H1 (cell line): ENCODE results near the gene SIGLEC15. TPM values are rescaled to one million over a fixed set of nuclear protein-coding genes. Genes with fewer than 3 reads are reported as not detected.

Experiments used
- CTCF ChIA-PET: fragments of 300-600 bp; sonication (Branson Sonifier 250); formaldehyde crosslinking; loops from one replicate; lab custom pipeline; 2021; ENCODE audit not compliant: partially characterized antibody; lab: Charles Lee
- POLR2A ChIA-PET: fragments of 300-600 bp; sonication (Branson Sonifier 250); formaldehyde crosslinking; loops from one replicate; lab custom pipeline; 2021; ENCODE audit warnings: inconsistent platforms; ENCODE audit not compliant: partially characterized antibody; lab: Charles Lee
- DNase-seq, 2 experiments: peaks; one replicate each; pipeline versions ENCODE4 v3.0.0 to v3.0.0-alpha.2; 2010 to 2022; ENCODE audit warnings: low spot score in 2 of 2, low read depth in 1 of 2, mixed read lengths in 1 of 2
- FAIRE-seq: peaks from 2 replicates; lab custom pipeline; 2011; peaks lifted over from hg19 to GRCh38; lab: Jason Lieb, UNC
- H2AFZ ChIP-seq: 2 replicates; pipeline ENCODE4 v1.8.1; 2012; ENCODE audit warnings: low read length, inconsistent platforms
- H2AK5ac ChIP-seq: 2 replicates; pipeline ENCODE4 v1.6.1; 2013; ENCODE audit warnings: low read depth, low read length
- H2BK120ac ChIP-seq: replicated peaks from 2 replicates; pipeline ENCODE3; 2013; ENCODE audit warnings: low read depth, low read length, inconsistent platforms
- H2BK12ac ChIP-seq: 2 replicates; pipeline ENCODE4 v1.6.1; 2013; ENCODE audit warnings: low read depth, low read length
- H2BK15ac ChIP-seq: 2 replicates; pipeline ENCODE4 v1.6.1; 2013; ENCODE audit warnings: low read length
- H2BK20ac ChIP-seq: 2 replicates; pipeline ENCODE4 v1.6.1; 2013; ENCODE audit warnings: low read length
- H2BK5ac ChIP-seq: 2 replicates; pipeline ENCODE4 v1.6.1; 2013; ENCODE audit warnings: low read depth, low read length
- H3K14ac ChIP-seq: 2 replicates; pipeline ENCODE4 v1.6.1; 2013; ENCODE audit warnings: inconsistent platforms; ENCODE audit not compliant: insufficient read length
- H3K18ac ChIP-seq: 2 replicates; pipeline ENCODE4 v1.6.1; 2013; ENCODE audit warnings: low read length; ENCODE audit errors: extremely low read depth
- H3K23ac ChIP-seq: 2 replicates; pipeline ENCODE4 v1.6.1; 2013; ENCODE audit warnings: inconsistent platforms; ENCODE audit not compliant: insufficient read length
- H3K23me2 ChIP-seq: 2 replicates; pipeline ENCODE4 v1.6.1; 2013; ENCODE audit warnings: low read depth, low read length
- H3K27ac ChIP-seq: 2 replicates; pipeline ENCODE4 v1.6.1; 2011; ENCODE audit warnings: low read depth, low read length, inconsistent platforms
- H3K27me3 ChIP-seq, 4 experiments: replicated peaks in 1 of 4; 1 replicate in 1 of 4; 2 replicates in 3 of 4; pipeline versions ENCODE4 v1.6.1 to v1.8.1; 2011 to 2013; ENCODE audit warnings: low read length in 3 of 4, mild to moderate bottlenecking in 3 of 4, inconsistent platforms in 2 of 4, mixed read lengths in 2 of 4, moderate library complexity in 1 of 4; ENCODE audit not compliant: control insufficient read depth in 3 of 4, insufficient read depth in 3 of 4; ENCODE audit errors: extremely low read depth in 1 of 4
- H3K36me3 ChIP-seq, 4 experiments: 2 replicates each; pipeline versions ENCODE4 v1.6.1 to v1.8.1; 2011 to 2013; ENCODE audit warnings: mild to moderate bottlenecking in 4 of 4, low read length in 3 of 4, moderate library complexity in 2 of 4, control low read depth in 1 of 4, inconsistent platforms in 1 of 4; ENCODE audit not compliant: insufficient read depth in 4 of 4, control insufficient read depth in 2 of 4
- H3K4ac ChIP-seq: replicated peaks from 2 replicates; pipeline ENCODE3; 2013; ENCODE audit warnings: low read length, low read depth, mixed read lengths, inconsistent platforms; ENCODE audit not compliant: insufficient read length
- H3K4me1 ChIP-seq, 4 experiments: replicated peaks in 1 of 4; 1 replicate in 1 of 4; 2 replicates in 3 of 4; pipeline versions ENCODE4 v1.6.1 to v1.8.1; 2011 to 2013; ENCODE audit warnings: low read length in 3 of 4, inconsistent platforms in 2 of 4, mixed read lengths in 1 of 4; ENCODE audit not compliant: insufficient read depth in 4 of 4, control insufficient read depth in 3 of 4
- H3K4me2 ChIP-seq, 2 experiments: 2 replicates each; pipeline versions ENCODE4 v1.6.1 to v1.8.1; 2011 to 2013; ENCODE audit warnings: low read depth in 2 of 2, low read length in 2 of 2, control low read depth in 1 of 2, inconsistent platforms in 1 of 2, mild to moderate bottlenecking in 1 of 2; ENCODE audit not compliant: insufficient read depth in 1 of 2
- H3K4me3 ChIP-seq, 4 experiments: fragments of 200-600, 300-600 bp in 1 of 4; sonication (generic), shearing (Covaris generic), sonication (Bioruptor Twin) in 1 of 4; 2 replicates each; pipeline versions ENCODE4 v1.5.1 to v1.8.1; 2011 to 2016; ENCODE audit warnings: low read length in 4 of 4, low read depth in 3 of 4, control low read depth in 2 of 4, inconsistent platforms in 2 of 4, mild to moderate bottlenecking in 2 of 4, mixed read lengths in 1 of 4, moderate library complexity in 1 of 4; ENCODE audit not compliant: insufficient read depth in 2 of 4; ENCODE audit errors: extremely low read depth in 1 of 4
- H3K56ac ChIP-seq: replicated peaks from 2 replicates; pipeline ENCODE3; 2013; ENCODE audit warnings: low read depth, mild to moderate bottlenecking, mixed read lengths, low read length, inconsistent platforms; ENCODE audit not compliant: insufficient read length
- H3K79me1 ChIP-seq: 2 replicates; pipeline ENCODE4 v1.6.1; 2013; ENCODE audit warnings: low read depth, low read length, control low read depth
- H3K79me2 ChIP-seq, 2 experiments: 2 replicates each; pipeline versions ENCODE4 v1.6.1 to v1.8.1; 2012 to 2013; ENCODE audit warnings: low read length in 2 of 2, mild to moderate bottlenecking in 2 of 2, inconsistent platforms in 1 of 2; ENCODE audit not compliant: insufficient read depth in 2 of 2, control insufficient read depth in 1 of 2
- H3K9ac ChIP-seq, 4 experiments: replicated peaks in 1 of 4; 1 replicate in 1 of 4; 2 replicates in 3 of 4; pipeline versions ENCODE4 v1.6.1 to v1.8.1; 2011 to 2013; ENCODE audit warnings: low read depth in 3 of 4, low read length in 3 of 4, control low read depth in 2 of 4, mild to moderate bottlenecking in 2 of 4, moderate library complexity in 2 of 4, inconsistent platforms in 1 of 4; ENCODE audit errors: extremely low read depth in 1 of 4
- H3K9me3 ChIP-seq, 2 experiments: 2 replicates each; pipeline versions ENCODE4 v1.6.1 to v1.8.1; 2012 to 2013; ENCODE audit warnings: mild to moderate bottlenecking in 2 of 2, moderate library complexity in 2 of 2, control low read depth in 1 of 2, inconsistent platforms in 1 of 2, low read depth in 1 of 2, low read length in 1 of 2, mixed read lengths in 1 of 2; ENCODE audit not compliant: insufficient read depth in 2 of 2
- H4K20me1 ChIP-seq, 2 experiments: replicated peaks in 1 of 2; 2 replicates each; pipeline versions ENCODE3 to v1.8.1; 2011 to 2013; ENCODE audit warnings: inconsistent platforms in 2 of 2, low read length in 2 of 2, mild to moderate bottlenecking in 1 of 2; ENCODE audit not compliant: insufficient read depth in 2 of 2, control insufficient read depth in 1 of 2
- H4K5ac ChIP-seq: 2 replicates; pipeline ENCODE4 v1.6.1; 2013; ENCODE audit warnings: low read length, low read depth, mixed read lengths, inconsistent platforms; ENCODE audit not compliant: insufficient read length
- H4K8ac ChIP-seq: 2 replicates; pipeline ENCODE4 v1.8.0; 2013; ENCODE audit warnings: mild to moderate bottlenecking, moderate library complexity, low read length, inconsistent platforms; ENCODE audit not compliant: insufficient read depth; ENCODE audit errors: extremely low read depth
- H4K91ac ChIP-seq: replicated peaks from 2 replicates; pipeline ENCODE3; 2013; ENCODE audit warnings: low read length, mixed read lengths, inconsistent platforms; ENCODE audit not compliant: insufficient read length
- CBX5 ChIP-seq: fragments of 300-800, 300-1000 bp; sonication (generic); IDR thresholded peaks from 2 replicates; pipeline ENCODE4 v1.7.1; 2016; ENCODE audit warnings: antibody characterized with exemption, low read length, low read depth
- CEBPB ChIP-seq: IDR thresholded peaks from 2 replicates; pipeline ENCODE4 v1.6.1; 2012; ENCODE audit warnings: low read depth, low read length
- CHD1 ChIP-seq: IDR thresholded peaks from 2 replicates; pipeline ENCODE4 v1.6.1; 2012; ENCODE audit warnings: low read depth, low read length, improper control_type of control experiment
- GTF2F1 ChIP-seq: IDR thresholded peaks from 2 replicates; pipeline ENCODE4 v1.6.1; 2012; ENCODE audit warnings: low read depth, low read length, improper control_type of control experiment, borderline replicate concordance
- JUN ChIP-seq: IDR thresholded peaks from 2 replicates; pipeline ENCODE4 v1.6.1; 2011; ENCODE audit warnings: low read depth, mild to moderate bottlenecking, improper control_type of control experiment, low read length
- JUND ChIP-seq: IDR thresholded peaks from 2 replicates; pipeline ENCODE4 v1.6.1; 2011; ENCODE audit warnings: mild to moderate bottlenecking, improper control_type of control experiment, low read length
- PHF8 ChIP-seq: fragments of 200-600 bp; sonication (generic); conservative IDR thresholded peaks from 2 replicates; pipeline ENCODE4 v1.7.1; 2012; ENCODE audit warnings: low read depth, mild to moderate bottlenecking, inconsistent platforms, low read length, moderate library complexity
- POU5F1 ChIP-seq: IDR thresholded peaks from 2 replicates; pipeline ENCODE4 v1.6.1; 2011; ENCODE audit warnings: low read depth, mild to moderate bottlenecking, low read length, moderate library complexity
- RFX5 ChIP-seq: IDR thresholded peaks from 2 replicates; pipeline ENCODE4 v1.6.1; 2011; ENCODE audit warnings: low read depth, low read length, improper control_type of control experiment, borderline replicate concordance
- SP2 ChIP-seq: IDR thresholded peaks from 2 replicates; pipeline ENCODE4 v1.6.1; 2012; ENCODE audit warnings: mild to moderate bottlenecking, low read length, inconsistent platforms
- SUZ12 ChIP-seq: fragments of 200-600 bp; sonication (generic); IDR thresholded peaks from 2 replicates; pipeline ENCODE4 v1.6.1; 2012; ENCODE audit warnings: mild to moderate bottlenecking, inconsistent platforms, low read length, moderate library complexity, mixed read lengths
- TCF12 ChIP-seq: IDR thresholded peaks from 2 replicates; pipeline ENCODE4 v1.6.1; 2011; ENCODE audit warnings: low read depth, mild to moderate bottlenecking, low read length
- TEAD4 ChIP-seq: IDR thresholded peaks from 2 replicates; pipeline ENCODE4 v1.6.1; 2012; ENCODE audit warnings: low read depth, low read length, inconsistent platforms, mixed read lengths
- USF2 ChIP-seq: IDR thresholded peaks from 2 replicates; pipeline ENCODE4 v1.6.1; 2011; ENCODE audit warnings: low read length, improper control_type of control experiment
- WGBS, 2 experiments: shearing (Covaris generic) in 1 of 2; methylation state at CpG; one replicate each; pipeline versions ENCODE4 v1.1.6 to v1.1.7; 2013 to 2015; ENCODE audit warnings: low lambda C conversion rate in 2 of 2, mixed read lengths in 2 of 2, inconsistent platforms in 1 of 2, low coverage in 1 of 2, missing lambda C conversion rate in 1 of 2; ENCODE audit not compliant: insufficient replicate concordance in 2 of 2, insufficient coverage in 1 of 2, insufficient read length in 1 of 2; ENCODE audit errors: extremely low coverage in 1 of 2, missing lambda C conversion rate in 1 of 2; 5-methylcytosine and 5-hydroxymethylcytosine counted together
- polyA plus RNA-seq, 7 experiments: library from polyadenylated mRNA; depleted of rRNA in 3 of 7; stranded (reverse) in 5 of 7; unstranded in 2 of 7; fragments of >200 nt in 5 of 7; fragments of 200-250 nt in 2 of 7; gene quantifications; 1 replicate in 5 of 7; 2 replicates in 1 of 7; 4 replicates in 1 of 7; pipeline versions ENCODE4 v1.2.1 to v1.2.3, GENCODE V29; 2011 to 2013; ENCODE audit warnings: missing spikeins in 2 of 7, mixed read lengths in 2 of 7
- total RNA-seq: library from RNA; stranded (reverse); fragmentation: NEBNext Ultra II Directional; extraction: Animal tissue kit (Norgen Biotek cat#: 25700); gene quantifications from 2 replicates; pipeline ENCODE4 v1.2.1, GENCODE V29; 2021
- TF ChIP-seq, protein P1 (sequence below): IDR thresholded peaks from 2 replicates; pipeline ENCODE4 v1.6.1; 2012; ENCODE audit warnings: inconsistent platforms

The SIGLEC15 gene
- total and polyA plus RNA-seq, 2 of the 8 experiments (the other 6 are each of a cell fraction or from before 2014, with no cell fraction given), result 0.20 to 0.37 TPM

DNA sequence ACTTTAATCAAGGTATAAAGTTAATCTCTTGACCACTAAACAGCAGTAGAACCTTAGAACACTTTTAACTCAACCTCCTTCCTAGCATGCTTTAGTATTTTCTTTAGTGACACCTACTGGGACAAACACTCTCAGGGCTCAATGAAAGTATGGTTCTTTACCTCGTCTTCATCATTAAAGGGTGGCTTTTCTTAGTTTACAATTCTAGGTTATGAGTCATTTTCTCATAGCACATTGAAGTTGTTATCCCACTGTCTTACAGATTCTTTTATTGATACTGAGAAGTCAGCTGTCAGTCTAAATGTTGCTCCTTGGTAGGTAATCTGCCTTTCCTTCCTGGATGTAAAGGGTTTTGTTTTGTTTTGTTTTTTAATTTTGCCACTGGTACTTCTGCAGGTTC, 38.0 kb downstream of the SIGLEC15 start:
- POLR2A ChIA-PET, result no interaction called here
- DNase-seq, result no peak
- no peak for TF ChIP-seq JUN
- TF ChIP-seq RFX5, result no peak
- TF ChIP-seq, protein P1, sequence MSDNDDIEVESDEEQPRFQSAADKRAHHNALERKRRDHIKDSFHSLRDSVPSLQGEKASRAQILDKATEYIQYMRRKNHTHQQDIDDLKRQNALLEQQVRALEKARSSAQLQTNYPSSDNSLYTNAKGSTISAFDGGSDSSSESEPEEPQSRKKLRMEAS, result no peak
- TF ChIP-seq CEBPB, result no peak
- TF ChIP-seq CHD1, result no peak
- TF ChIP-seq SP2, result no peak
- TF ChIP-seq POU5F1, result no peak
- no peak for TF ChIP-seq USF2
- no peak for TF ChIP-seq TEAD4
- TF ChIP-seq CBX5, result no peak
- TF ChIP-seq PHF8, result no peak
- TF ChIP-seq JUND, result no peak
- no peak for TF ChIP-seq GTF2F1
- no peak for TF ChIP-seq SUZ12
- TF ChIP-seq TCF12, result no peak

More for the DNA sequence above, 38.0 kb downstream of the SIGLEC15 start:
- CTCF ChIA-PET, result interaction anchor here (1.6 kb wide), 1 partner anchor 138 kb away, joined by 3 read pairs; no protein-coding TSS in a partner anchor
- FAIRE-seq, result no peak
- no peak overlapping the region for H2BK20ac ChIP-seq
- H3K4me3 ChIP-seq, result no peak overlapping the region
- no peak overlapping the region for H3K4ac ChIP-seq
- no peaks in the 10 kb centered on the region for H4K20me1 ChIP-seq
- H3K56ac ChIP-seq, result no peak overlapping the region
- no peak overlapping the region for H2BK15ac ChIP-seq
- no peak overlapping the region for H2BK120ac ChIP-seq
- H4K91ac ChIP-seq, result no peak overlapping the region
- H3K4me1 ChIP-seq, result no peaks in the 10 kb centered on the region
- no peak overlapping the region for H2AK5ac ChIP-seq
- peaks cover 6 to 34% (median 19%) of the 10 kb centered on the region in 4 experiments for H3K36me3 ChIP-seq
- H3K14ac ChIP-seq, result no peak overlapping the region
- WGBS, 2 experiments, result 88% methylated on average over 1 of the region's 1 CpG; no CpG with 5 or more reads in 1 of the 2 experiments
- no peak overlapping the region for H3K27ac ChIP-seq
- no peak overlapping the region for H4K8ac ChIP-seq
- no peaks in the 10 kb centered on the region for H3K79me2 ChIP-seq
- H3K9ac ChIP-seq, result no peak overlapping the region
- H3K23me2 ChIP-seq, result no peaks in the 10 kb centered on the region
- H3K18ac ChIP-seq, result no peak overlapping the region
- no peaks in the 10 kb centered on the region for H3K9me3 ChIP-seq
- H3K27me3 ChIP-seq, result no peaks in the 10 kb centered on the region
- H3K23ac ChIP-seq, result no peak overlapping the region
- no peak overlapping the region for H2BK5ac ChIP-seq
- H3K4me2 ChIP-seq, result no peak overlapping the region
- no peak overlapping the region for H2BK12ac ChIP-seq
- H2AFZ ChIP-seq, result no peak overlapping the region
- no peak overlapping the region for H4K5ac ChIP-seq
- H3K79me1 ChIP-seq, result no peaks in the 10 kb centered on the region
